SH-SY5Y (cell line): ENCODE measurements around the gene SLC41A3.

Experiments used
- GATA2 ChIP-seq: IDR thresholded peaks from 2 replicates; pipeline ENCODE4 v1.6.1; 2011; ENCODE audit warnings: mild to moderate bottlenecking, low read depth, low read length
- GATA3 ChIP-seq: IDR thresholded peaks from 2 replicates; pipeline ENCODE4 v1.6.1; 2011; ENCODE audit warnings: low read depth, mild to moderate bottlenecking, low read length, moderate library complexity

GRCh38 chr3:125959317-125960065, 124.4 kb downstream of the SLC41A3 start:
- no peak for TF ChIP-seq GATA2
- no peak for TF ChIP-seq GATA3
